Astrocyte of the spinal cord (primary cell): ENCODE results near the gene CHST9.

Experiments used
- DNase-seq: peaks from one replicate; pipeline ENCODE4 v3.0.0; 2011; ENCODE audit warnings: low read depth, low spot score
- H3K4me3 ChIP-seq: 2 replicates; pipeline ENCODE4 v1.5.1; 2011; ENCODE audit warnings: low read depth, mild to moderate bottlenecking, low read length, moderate library complexity
- in situ Hi-C: cut with HindIII; loops from 2 replicates; pipeline ENCODE4 v1.10.0; 2017; ENCODE audit warnings: low sequenced_read_pairs
- TF ChIP-seq, protein P1 (sequence below): IDR thresholded peaks from 2 replicates; pipeline ENCODE4 v1.5.1; 2012; ENCODE audit warnings: low read depth, mild to moderate bottlenecking, low read length, inconsistent platforms

The CHST9 gene

DNA sequence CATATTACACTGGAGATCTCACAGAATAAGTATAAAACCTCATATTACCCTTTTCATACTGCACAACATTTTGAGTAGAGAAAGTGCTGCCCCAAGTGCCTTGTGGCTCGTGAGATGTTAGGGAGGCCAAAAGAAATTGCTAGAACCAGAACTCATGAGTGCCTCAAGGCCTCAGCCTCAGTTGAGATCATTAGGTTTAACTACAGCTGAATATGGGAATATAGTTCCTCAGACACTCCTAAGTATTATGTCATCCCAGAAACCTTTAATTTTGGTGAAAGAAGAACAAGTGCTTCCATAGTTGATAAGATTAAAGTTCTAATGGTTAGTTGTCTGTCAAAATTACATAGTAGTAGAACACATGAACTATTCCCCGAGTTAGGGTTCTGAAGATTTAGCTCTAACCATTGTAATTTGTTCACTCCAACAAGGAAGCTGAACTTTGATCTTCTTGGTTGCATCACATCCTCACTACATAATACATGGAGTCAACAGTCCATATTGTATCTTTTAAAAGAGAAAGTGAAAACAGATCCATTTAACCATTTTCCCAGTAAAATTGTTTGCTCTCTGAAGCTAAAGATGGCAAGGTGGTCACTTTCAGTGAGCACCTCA is 310.0 kb downstream of the CHST9 start:
- H3K4me3 ChIP-seq: no peak overlapping the region
- TF ChIP-seq, protein P1, sequence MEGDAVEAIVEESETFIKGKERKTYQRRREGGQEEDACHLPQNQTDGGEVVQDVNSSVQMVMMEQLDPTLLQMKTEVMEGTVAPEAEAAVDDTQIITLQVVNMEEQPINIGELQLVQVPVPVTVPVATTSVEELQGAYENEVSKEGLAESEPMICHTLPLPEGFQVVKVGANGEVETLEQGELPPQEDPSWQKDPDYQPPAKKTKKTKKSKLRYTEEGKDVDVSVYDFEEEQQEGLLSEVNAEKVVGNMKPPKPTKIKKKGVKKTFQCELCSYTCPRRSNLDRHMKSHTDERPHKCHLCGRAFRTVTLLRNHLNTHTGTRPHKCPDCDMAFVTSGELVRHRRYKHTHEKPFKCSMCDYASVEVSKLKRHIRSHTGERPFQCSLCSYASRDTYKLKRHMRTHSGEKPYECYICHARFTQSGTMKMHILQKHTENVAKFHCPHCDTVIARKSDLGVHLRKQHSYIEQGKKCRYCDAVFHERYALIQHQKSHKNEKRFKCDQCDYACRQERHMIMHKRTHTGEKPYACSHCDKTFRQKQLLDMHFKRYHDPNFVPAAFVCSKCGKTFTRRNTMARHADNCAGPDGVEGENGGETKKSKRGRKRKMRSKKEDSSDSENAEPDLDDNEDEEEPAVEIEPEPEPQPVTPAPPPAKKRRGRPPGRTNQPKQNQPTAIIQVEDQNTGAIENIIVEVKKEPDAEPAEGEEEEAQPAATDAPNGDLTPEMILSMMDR: no peak
- in situ Hi-C loops: no loop called here
- DNase-seq: no peak

DNA sequence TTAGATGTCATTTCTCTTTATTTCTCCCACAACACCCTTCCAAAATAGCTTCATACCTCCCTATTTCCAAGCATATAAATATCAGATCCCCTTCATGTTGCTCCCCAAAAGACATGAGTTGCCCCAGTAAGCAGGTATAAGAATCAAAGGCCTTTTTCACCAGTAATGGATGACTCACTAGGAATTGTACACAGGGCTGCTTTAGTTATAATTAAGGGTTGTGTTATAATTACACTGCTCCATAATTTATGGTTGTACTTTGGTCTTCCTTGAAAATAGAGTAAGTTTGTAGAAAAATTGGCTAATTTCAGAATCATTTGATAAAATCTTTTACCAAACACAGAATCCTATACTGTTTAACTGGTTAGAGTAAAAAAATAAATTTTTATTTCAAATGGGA is 310.8 kb downstream of the CHST9 start:
- no peak overlapping the region for H3K4me3 ChIP-seq
- DNase-seq: no peak
- TF ChIP-seq, protein P1: no peak
- in situ Hi-C loops: no loop called here

DNA sequence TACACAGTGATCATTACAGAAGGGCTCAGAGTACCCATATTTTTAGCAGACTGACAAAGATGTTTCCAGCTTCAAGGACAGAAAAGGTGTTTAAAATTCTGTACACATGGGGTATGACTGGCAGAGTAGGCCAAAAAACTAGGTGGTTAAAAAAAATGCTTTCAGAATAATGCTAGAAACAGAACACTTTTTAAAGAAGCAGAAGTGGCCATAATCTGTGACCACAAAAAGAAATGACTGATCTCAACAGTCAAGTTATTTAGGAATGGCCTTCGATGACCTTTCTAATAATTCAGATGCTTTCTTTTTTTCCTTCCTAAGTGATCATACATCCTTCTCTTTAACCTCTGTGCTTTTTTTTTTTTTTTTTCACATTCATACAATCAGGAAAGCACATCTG is 315.5 kb downstream of the CHST9 start:
- DNase-seq: no peak
- TF ChIP-seq, protein P1: no peak
- in situ Hi-C loops: no loop called here
- H3K4me3 ChIP-seq: no peak overlapping the region

DNA sequence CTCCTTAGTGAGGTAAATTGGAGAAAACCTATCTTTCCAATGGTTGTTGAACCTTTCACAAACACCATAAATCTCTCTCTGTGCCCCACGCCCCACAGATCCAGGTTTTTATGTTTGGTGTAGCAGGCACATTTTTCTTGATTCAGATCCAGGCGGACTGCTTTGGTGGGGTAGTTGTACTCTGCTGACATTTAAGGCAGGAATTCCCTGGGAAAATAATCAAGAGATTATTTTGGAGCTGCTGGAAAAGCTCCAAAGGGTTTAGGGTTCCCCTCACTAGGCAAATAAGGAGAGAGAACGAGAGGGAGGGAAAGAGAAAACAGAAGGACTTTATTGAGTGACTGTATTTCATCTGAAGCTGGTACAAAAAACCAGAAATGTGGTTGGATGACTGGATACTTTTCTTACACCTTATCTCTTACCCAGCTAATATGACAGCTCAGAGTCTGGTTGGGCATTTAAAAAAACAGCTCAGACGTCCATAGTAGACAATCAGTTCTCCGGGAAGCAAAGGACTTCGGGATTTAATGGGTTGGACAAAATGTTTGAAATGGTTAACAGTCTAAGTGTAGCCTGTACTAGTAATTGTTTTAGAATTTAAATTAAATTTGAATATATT is 316.0 kb downstream of the CHST9 start:
- in situ Hi-C loops: no loop called here
- TF ChIP-seq, protein P1: no peak
- DNase-seq: no peak
- H3K4me3 ChIP-seq: no peak overlapping the region

DNA sequence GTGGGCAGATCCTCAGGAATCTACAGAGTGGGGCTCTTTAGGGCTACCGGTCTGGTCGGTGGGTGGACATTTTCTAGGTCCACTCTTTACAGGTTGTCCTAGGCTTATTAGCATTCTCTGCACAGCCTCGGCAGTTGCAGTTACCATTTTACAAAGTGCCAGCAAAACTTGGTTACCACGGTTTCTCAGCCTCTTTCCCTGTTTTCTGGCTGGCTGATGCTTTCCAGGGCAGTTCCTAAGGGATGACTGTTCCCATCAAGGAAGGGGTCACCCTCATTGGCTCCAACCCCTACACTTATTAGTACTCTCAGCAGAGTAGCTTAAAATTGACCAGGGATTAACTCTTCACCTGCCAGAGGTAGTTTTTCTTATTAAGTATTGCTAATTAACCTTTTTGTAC is 317.6 kb downstream of the CHST9 start:
- no peak for DNase-seq
- in situ Hi-C loops: no loop called here
- TF ChIP-seq, protein P1: no peak
- H3K4me3 ChIP-seq: no peak overlapping the region

DNA sequence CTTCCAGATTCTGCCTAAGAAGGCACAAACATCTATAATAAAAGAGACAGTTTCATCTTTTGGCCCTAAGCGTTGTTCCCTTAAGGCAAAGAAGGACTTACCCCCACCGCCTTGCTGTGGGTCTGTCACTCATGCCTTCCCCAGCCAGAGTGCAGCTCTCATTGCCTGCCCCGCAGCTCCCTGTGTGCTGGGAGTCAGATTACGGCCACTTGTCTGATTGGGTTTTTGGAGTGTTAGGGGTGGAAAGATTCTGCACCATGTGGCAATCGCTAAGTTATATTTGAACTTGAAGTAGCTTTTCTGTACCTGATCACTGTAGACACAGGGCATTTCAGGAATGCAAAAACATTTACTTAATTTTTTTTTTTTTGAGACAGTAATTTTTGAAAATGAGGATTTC is 319.6 kb downstream of the CHST9 start, which contains the start of gene AQP4:
Gene AQP4, minus strand, starts transcription at position 151 of the 400 bp plus-strand sequence. Its CDS starts 18 bp downstream, at position 133.
- no peak within 1 kb of the TSS for H3K4me3 ChIP-seq
- TF ChIP-seq, protein P1: no peak
- in situ Hi-C loops: no loop called here

More for the DNA sequence above, 319.6 kb downstream of the CHST9 start, which contains the start of gene AQP4:
- DNase-seq: no peak
